ENCODE measurements around the gene PSKH1.

The PSKH1 gene

GRCh38 chr16:67865318-67865717 is 27.7 kb upstream of the PSKH1 start:
- DNase-seq (ENCODE audit: low spot score) = no peak

GRCh38 chr16:67868290-67868689 is 24.8 kb upstream of the PSKH1 start:
- DNase-seq (ENCODE audit: low spot score) = no peak

- DNase-seq (ENCODE audit: low spot score) = no peak
These were observed 23.4 kb upstream of the PSKH1 start for GRCh38 chr16:67869653-67870052.

GRCh38 chr16:67871256-67871655 is 21.8 kb upstream of the PSKH1 start:
- no peak for DNase-seq (ENCODE audit: low spot score)

GRCh38 chr16:67872131-67872630 is 20.9 kb upstream of the PSKH1 start:
- no peak for DNase-seq (ENCODE audit: low spot score)

GRCh38 chr16:67872631-67873434 is 20.2 kb upstream of the PSKH1 start, which contains the start of gene EDC4:
Gene EDC4 (plus strand): TSS chr16:67873052. CDS start chr16:67873262, 210 bp downstream.
- peak; percentile 90 for DNase-seq (ENCODE audit: low spot score)

- DNase-seq (ENCODE audit: low spot score) = no peak
These were observed 19.4 kb upstream of the PSKH1 start for GRCh38 chr16:67873435-67874370.

- no peak for DNase-seq (ENCODE audit: low spot score)
These were observed 18.7 kb upstream of the PSKH1 start for GRCh38 chr16:67874372-67874771.

- DNase-seq (ENCODE audit: low spot score) = no peak
These were observed 16.0 kb upstream of the PSKH1 start for GRCh38 chr16:67877064-67877463.

- DNase-seq (ENCODE audit: low spot score) = no peak
These were observed 14.8 kb upstream of the PSKH1 start for GRCh38 chr16:67878232-67878631.

GRCh38 chr16:67878846-67879245 is 14.2 kb upstream of the PSKH1 start:
- no peak for DNase-seq (ENCODE audit: low spot score)

GRCh38 chr16:67879462-67879861 is 13.6 kb upstream of the PSKH1 start:
- DNase-seq (ENCODE audit: low spot score) = no peak

- no peak for DNase-seq (ENCODE audit: low spot score)
These were observed 13.1 kb upstream of the PSKH1 start for GRCh38 chr16:67879936-67880335.

GRCh38 chr16:67880584-67880983 is 12.5 kb upstream of the PSKH1 start:
- no peak for DNase-seq (ENCODE audit: low spot score)

GRCh38 chr16:67881621-67882161 is 11.4 kb upstream of the PSKH1 start:
- DNase-seq (ENCODE audit: low spot score) = no peak

GRCh38 chr16:67882374-67883145 is 10.5 kb upstream of the PSKH1 start:
- DNase-seq (ENCODE audit: low spot score) = no peak

GRCh38 chr16:67883146-67883871 is 9.7 kb upstream of the PSKH1 start:
- DNase-seq (ENCODE audit: low spot score) = no peak

- peak; percentile 60 for DNase-seq (ENCODE audit: low spot score)
These were observed 9.2 kb upstream of the PSKH1 start for GRCh38 chr16:67883872-67884261.

GRCh38 chr16:67884684-67885083 is 8.4 kb upstream of the PSKH1 start, which contains the start of gene NRN1L:
Gene NRN1L (plus strand): TSS chr16:67884885. CDS start chr16:67884904, 19 bp downstream.
- DNase-seq (ENCODE audit: low spot score) = no peak

- no peak for DNase-seq (ENCODE audit: low spot score)
These were observed 7.5 kb upstream of the PSKH1 start for GRCh38 chr16:67885545-67885944.

- no peak for DNase-seq (ENCODE audit: low spot score)
These were observed 7.1 kb upstream of the PSKH1 start for GRCh38 chr16:67885976-67886375.

All from activated CD4-positive, alpha-beta T cell treated with anti-CD3 and anti-CD28 coated beads, Interleukin-2, Interleukin-4, amounts not matched to agents 100 ng/mL and 50 ng/mL, durations not matched to agents 16 hours and 8 hours (primary cell).